Prostate gland (tissue), 2 donors: ENCODE results near the gene MEF2A. TPM values are rescaled to one million over a fixed set of nuclear protein-coding genes. Genes with fewer than 3 reads are reported as not detected.

Source experiments
- DNase-seq: peaks from one replicate; pipeline ENCODE4 v3.0.0-alpha.2; 2019; ENCODE audit warnings: low spot score
- H3K27ac ChIP-seq, 2 donors: fragments of 200-600 bp; sonication (generic); 2 replicates each; pipeline ENCODE4 v1.5.1; 2017 to 2019
- H3K27me3 ChIP-seq: fragments of 200-600 bp; sonication (generic); replicated peaks from 2 replicates; pipeline ENCODE4 v1.5.1; 2019; ENCODE audit not compliant: insufficient read depth
- H3K36me3 ChIP-seq, 2 donors: fragments of 200-600 bp; sonication (generic); 1 replicate in 1 of 2; 2 replicates in 1 of 2; pipeline versions ENCODE4 v1.5.1 to v1.8.1; 2017 to 2019
- H3K4me1 ChIP-seq: fragments of 200-600 bp; sonication (generic); replicated peaks from 2 replicates; pipeline ENCODE4 v1.5.1; 2019
- H3K4me3 ChIP-seq, 2 donors: fragments of 200-600 bp; sonication (generic); 2 replicates each; pipeline ENCODE4 v1.5.1; 2017 to 2019
- H3K9me3 ChIP-seq: fragments of 200-600 bp; sonication (generic); 2 replicates; pipeline ENCODE4 v1.5.1; 2017
- CTCF ChIP-seq, 4 experiments: fragments of 200-600 bp in 2 of 4; fragments of 450-650 bp in 2 of 4; sonication (generic) in 2 of 4; IDR thresholded peaks; 1 replicate in 3 of 4; 2 replicates in 1 of 4; pipeline ENCODE4 v1.5.1; 2016 to 2019; ENCODE audit warnings: antibody characterized with exemption in 4 of 4, mild to moderate bottlenecking in 2 of 4, moderate library complexity in 2 of 4
- POLR2A ChIP-seq: fragments of 450-650 bp; IDR thresholded peaks from one replicate; pipeline ENCODE4 v1.6.1; 2016; ENCODE audit warnings: antibody characterized with exemption, mild to moderate bottlenecking
- POLR2AphosphoS5 ChIP-seq: sonication (generic); formaldehyde crosslinking; IDR thresholded peaks from one replicate; pipeline ENCODE4 v1.6.1; 2017; ENCODE audit warnings: antibody characterized with exemption
- WGBS: methylation state at CpG from one replicate; pipeline ENCODE4 v1.1.5; 2018; 5-methylcytosine and 5-hydroxymethylcytosine counted together
- intact Hi-C: fragments of 100-400 bp; cut with DNase I; formaldehyde crosslinking; loops from one replicate; pipeline ENCODE4 v1.14.2; 2022
- total RNA-seq, 2 donors: library from RNA; depleted of rRNA; stranded (reverse); fragments of >200 nt; gene quantifications; one replicate each; pipeline ENCODE4 v1.1.0, GENCODE V29; 2016

The MEF2A gene
- total RNA-seq, 2 donors from 2014 or later: 40.1 to 68.0 TPM

- Histone ChIP-seq H3K4me3 (no peak overlapping the region), H3K27me3 (no peaks in the 10 kb centered on the region), H3K36me3 (no peaks in the 10 kb centered on the region), H3K9me3 (no peaks in the 10 kb centered on the region), H3K27ac (peak overlapping the region in 1 of 2 donors; percentile 22), H3K4me1 (no peaks in the 10 kb centered on the region)
- no peak for TF ChIP-seq POLR2A
- TF ChIP-seq POLR2AphosphoS5: no peak
- no peak for TF ChIP-seq CTCF (IDR thresholded peaks at IDR 0.05)
- intact Hi-C loops: loop anchor here (10.0 kb wide), 2 partner anchors 302 to 602 kb away; partner anchors contain the start of gene SYNM
- WGBS: 86% methylated on average over 10 of the region's 10 CpGs
- DNase-seq: no peak
Measured at GRCh38 chr15:99706557-99707303, 140.9 kb downstream of the MEF2A start.

GRCh38 chr15:99707473-99708270 is 141.9 kb downstream of the MEF2A start:
- intact Hi-C loops: loop anchor here (10.0 kb wide), 2 partner anchors 303 to 603 kb away; partner anchors contain the start of gene SYNM

GRCh38 chr15:99708563-99708962 is 142.8 kb downstream of the MEF2A start:
- DNase-seq: peak; percentile 47
- Histone ChIP-seq H3K4me1 (no peaks in the 10 kb centered on the region), H3K36me3 (no peaks in the 10 kb centered on the region), H3K4me3 (no peak overlapping the region), H3K27me3 (no peaks in the 10 kb centered on the region), H3K27ac (peak overlapping the region in 1 of 2 donors; percentile 12), H3K9me3 (no peaks in the 10 kb centered on the region)
- WGBS: 31% methylated on average over 7 of the region's 7 CpGs
- TF ChIP-seq POLR2A: no peak
- peak; percentile 32 for TF ChIP-seq POLR2AphosphoS5
- TF ChIP-seq CTCF (IDR thresholded peaks at IDR 0.05): peak in 1 of 4 experiments; percentile 2
- intact Hi-C loops: loop anchor here (10.0 kb wide), 2 partner anchors 304 to 604 kb away; partner anchors contain the start of gene SYNM

More at GRCh38 chr15:99707473-99708270, 141.9 kb downstream of the MEF2A start:
- Histone ChIP-seq H3K4me1 (no peaks in the 10 kb centered on the region), H3K9me3 (no peaks in the 10 kb centered on the region), H3K4me3 (no peak overlapping the region), H3K27ac (peak overlapping the region in 1 of 2 donors; percentile 22), H3K36me3 (no peaks in the 10 kb centered on the region), H3K27me3 (no peaks in the 10 kb centered on the region)
- DNase-seq: no peak
- WGBS: 39% methylated on average over 11 of the region's 11 CpGs
- TF ChIP-seq CTCF (IDR thresholded peaks at IDR 0.05): no peak
- no peak for TF ChIP-seq POLR2A
- TF ChIP-seq POLR2AphosphoS5: no peak

- TF ChIP-seq CTCF (IDR thresholded peaks at IDR 0.05) (no peak), POLR2A (no peak), POLR2AphosphoS5 (no peak)
- Histone ChIP-seq H3K4me3 (no peak overlapping the region), H3K27ac (no peak overlapping the region), H3K4me1 (no peaks in the 10 kb centered on the region), H3K36me3 (no peaks in the 10 kb centered on the region), H3K9me3 (no peaks in the 10 kb centered on the region), H3K27me3 (no peaks in the 10 kb centered on the region)
- intact Hi-C loops: loop anchor here (10.0 kb wide), 2 partner anchors 305 to 605 kb away; partner anchors contain the start of gene SYNM
- no peak for DNase-seq
- WGBS: 78% methylated on average over 16 of the region's 16 CpGs
Measured at GRCh38 chr15:99709243-99709986, 143.6 kb downstream of the MEF2A start.
